Small intestine (tissue), 7 donors: ENCODE data around the gene C19orf12. TPM values are rescaled to one million over a fixed set of nuclear protein-coding genes. Genes with fewer than 3 reads are reported as not detected.

Experiments used
- DNase-seq, 2 donors: peaks; one replicate each; pipeline versions ENCODE4 v3.0.0 to v3.0.0-alpha.2; 2013
- FAIRE-seq: peaks from 2 replicates; lab custom pipeline; 2012; peaks lifted over from hg19 to GRCh38; lab: Jason Lieb, UNC
- H3K27ac ChIP-seq, 3 donors: one replicate each; pipeline ENCODE4 v1.5.1; 2013; ENCODE audit warnings: low read length in 2 of 3, mild to moderate bottlenecking in 2 of 3, control low read depth in 1 of 3, inconsistent platforms in 1 of 3, low read depth in 1 of 3, moderate library complexity in 1 of 3
- H3K27me3 ChIP-seq, 3 donors: one replicate each; pipeline ENCODE4 v1.6.1; 2013; ENCODE audit warnings: low read length in 3 of 3, inconsistent platforms in 1 of 3; ENCODE audit not compliant: control insufficient read depth in 3 of 3, insufficient read depth in 3 of 3
- H3K36me3 ChIP-seq, 3 donors: one replicate each; pipeline ENCODE4 v1.6.1; 2013; ENCODE audit warnings: low read length in 3 of 3, inconsistent platforms in 1 of 3, low read depth in 1 of 3, mild to moderate bottlenecking in 1 of 3, moderate library complexity in 1 of 3; ENCODE audit not compliant: control insufficient read depth in 3 of 3, insufficient read depth in 2 of 3
- H3K4me1 ChIP-seq, 3 donors: one replicate each; pipeline ENCODE4 v1.6.1; 2013; ENCODE audit warnings: low read length in 2 of 3, inconsistent platforms in 1 of 3, low read depth in 1 of 3, mild to moderate bottlenecking in 1 of 3, moderate library complexity in 1 of 3; ENCODE audit not compliant: control insufficient read depth in 3 of 3, insufficient read depth in 2 of 3
- H3K4me3 ChIP-seq, 3 donors: one replicate each; pipeline ENCODE4 v1.5.1; 2013; ENCODE audit warnings: low read length in 3 of 3, control low read depth in 1 of 3, inconsistent platforms in 1 of 3, low read depth in 1 of 3, mild to moderate bottlenecking in 1 of 3, moderate library complexity in 1 of 3
- H3K9me3 ChIP-seq, 2 donors: one replicate each; pipeline ENCODE4 v1.6.1; 2013; ENCODE audit warnings: low read depth in 1 of 2, low read length in 1 of 2; ENCODE audit not compliant: control insufficient read depth in 2 of 2, insufficient read depth in 1 of 2
- WGBS, 3 donors: extraction: QIAGEN DNeasy Blood & Tissue Kit; methylation state at CpG; one replicate each; pipeline ENCODE4 v1.1.7; 2013; 5-methylcytosine and 5-hydroxymethylcytosine counted together
- polyA plus RNA-seq, 4 donors: library from polyadenylated mRNA; stranded (reverse) in 3 of 4; unstranded in 1 of 4; fragments of 200-250 nt in 3 of 4; fragments of 120-200 nt in 1 of 4; gene quantifications; one replicate each; pipeline versions ENCODE4 v1.2.1 to v1.2.3, GENCODE V29; 2013
- donor health status: healthy with polysubstance abuse.
- donor health status: control.
- donor health status: control.
- donor health status: Bipolar disorder and iron deficiency.
- donor health status: healthy.

Gene C19orf12
- polyA plus RNA-seq, 4 donors: 19.0 to 26.2 (median 21.3) TPM

- no peak for DNase-seq
- Histone ChIP-seq H3K27me3 (peaks cover 0 to 3% (median 2%) of the 10 kb centered on the region in 3 donors), H3K4me3 (no peak overlapping the region), H3K36me3 (no peaks in the 10 kb centered on the region), H3K27ac (no peak overlapping the region), H3K4me1 (no peaks in the 10 kb centered on the region), H3K9me3 (no peaks in the 10 kb centered on the region)
- WGBS, 3 donors: 80 to 84% (median 82%) methylated on average over 7 of the region's 7 CpGs
- FAIRE-seq: no peak
Observed at GRCh38 chr19:29651622-29652394, 63.3 kb downstream of the C19orf12 start.

- FAIRE-seq: no peak
- WGBS, 3 donors: 57 to 64% (median 62%) methylated on average over 7 of the region's 7 CpGs
Observed at GRCh38 chr19:29650772-29651387, 64.2 kb downstream of the C19orf12 start.

More at GRCh38 chr19:29650772-29651387, 64.2 kb downstream of the C19orf12 start:
- no peaks in the 10 kb centered on the region for H3K36me3 ChIP-seq
- H3K27me3 ChIP-seq: peaks cover 0 to 3% (median 2%) of the 10 kb centered on the region in 3 donors
- no peaks in the 10 kb centered on the region for H3K4me1 ChIP-seq
- no peaks in the 10 kb centered on the region for H3K9me3 ChIP-seq
- no peak for DNase-seq
- H3K27ac ChIP-seq: no peak overlapping the region
- no peak overlapping the region for H3K4me3 ChIP-seq

Other genes with a start within 250 kb of the C19orf12 start
- 1 to 10 TPM in 1 of 4 donors, under 1 TPM in 1, not detected in 2; 0.04 to 6.9 TPM for gene VSTM2B, start 189.3 kb downstream of the C19orf12 start, polyA plus RNA-seq
- 100 to 1,000 TPM in 1 of 4 donors, 10 to 100 TPM in 3; 64.3 to 102 (median 80.8) TPM for gene POP4, start 109.0 kb downstream of the C19orf12 start, polyA plus RNA-seq
- 10 to 100 TPM in 2 of 4 donors, 1 to 10 TPM in 2; 1.6 to 12.2 (median 7.1) TPM for gene PLEKHF1, start 49.8 kb downstream of the C19orf12 start, polyA plus RNA-seq
- 1 to 10 TPM; 2.5 to 5.9 (median 4.6) TPM for gene CCNE1, start 96.7 kb upstream of the C19orf12 start, polyA plus RNA-seq
- gene URI1, start 227.0 kb upstream of the C19orf12 start, polyA plus RNA-seq: 10 to 100 TPM; 14.3 to 60.3 (median 27.9) TPM